K562 (cell line): ENCODE results near the gene TRMT1. TPM values are rescaled to one million over a fixed set of nuclear protein-coding genes. Genes with fewer than 3 reads are reported as not detected.

Experiments used
- ATAC-seq: fragments of 200-7000 bp; cut with Tn5 transposase; 3 replicates; pipeline ENCODE4 v1.9.1; 2020; ENCODE audit warnings: moderate library complexity
- BruUV-seq: library from RNA; stranded (reverse); fragments of 400-500 nt; replicated peaks from 2 replicates; lab custom pipeline; 2021; lab: Mats Ljungman, UMichigan
- CTCF ChIA-PET: fragments of 300-600 bp; formaldehyde crosslinking; extraction: SDS; loops from one replicate; lab custom pipeline; 2021; ENCODE audit warnings: low intra/inter-chr PET ratio; lab: Yijun Ruan, JAX
- POLR2A ChIA-PET: fragments of 300-600, 350-650 bp; sonication (Branson Sonifier 250); formaldehyde crosslinking; extraction: SDS; loops from one replicate; lab custom pipeline; 2021; ENCODE audit warnings: antibody characterized with exemption, inconsistent platforms; lab: Yijun Ruan, JAX
- DNase-seq, 4 experiments: peaks; one replicate each; pipeline versions ENCODE4 v3.0.0 to v3.0.0-alpha.2; 2011 to 2018; ENCODE audit warnings: low spot score in 3 of 4, mixed read lengths in 3 of 4; ENCODE audit errors: extremely low read depth in 1 of 4
- FAIRE-seq: peaks from 2 replicates; lab custom pipeline; 2011; peaks lifted over from hg19 to GRCh38; lab: Jason Lieb, UNC
- H2AFZ ChIP-seq: 2 replicates; pipeline ENCODE4 v1.6.0; 2011; ENCODE audit warnings: low read depth, low read length, control low read depth, inconsistent platforms
- H3K27ac ChIP-seq: fragments of 200-600 bp; 3 replicates; pipeline ENCODE4 v1.8.0; 2011; ENCODE audit warnings: low read depth, mild to moderate bottlenecking, control low read depth, inconsistent platforms, low read length, moderate library complexity, mixed read lengths; ENCODE audit errors: extremely low read depth
- H3K27me3 ChIP-seq, 2 experiments: fragments of 300-600 bp in 1 of 2; 2 replicates in 1 of 2; 3 replicates in 1 of 2; pipeline versions ENCODE4 v1.6.0 to v1.8.0; 2011; ENCODE audit warnings: inconsistent platforms in 2 of 2, low read length in 2 of 2, mild to moderate bottlenecking in 1 of 2, mixed read lengths in 1 of 2, moderate library complexity in 1 of 2; ENCODE audit not compliant: control insufficient read depth in 2 of 2, insufficient read depth in 2 of 2
- H3K36me3 ChIP-seq: fragments of 300-600 bp; 3 replicates; pipeline ENCODE4 v1.8.0; 2011; ENCODE audit warnings: mild to moderate bottlenecking, low read length, inconsistent platforms; ENCODE audit not compliant: control insufficient read depth, insufficient read depth
- H3K4me1 ChIP-seq, 2 experiments: fragments of 200-600 bp in 1 of 2; replicated peaks in 1 of 2; 2 replicates in 1 of 2; 3 replicates in 1 of 2; pipeline versions ENCODE4 v1.5.1 to v1.8.0; 2011; ENCODE audit warnings: inconsistent platforms in 2 of 2, low read length in 2 of 2, mild to moderate bottlenecking in 1 of 2, mixed read lengths in 1 of 2, moderate library complexity in 1 of 2; ENCODE audit not compliant: control insufficient read depth in 2 of 2, insufficient read depth in 2 of 2
- H3K4me2 ChIP-seq: 2 replicates; pipeline ENCODE4 v1.6.1; 2011; ENCODE audit warnings: low read length, control low read depth, inconsistent platforms, mixed read lengths; ENCODE audit not compliant: insufficient read depth
- H3K4me3 ChIP-seq: fragments of 200-600 bp; sonication (generic), shearing (Covaris generic); 2 replicates; pipeline ENCODE4 v1.5.1; 2016; ENCODE audit warnings: control low read depth, inconsistent platforms
- H3K79me2 ChIP-seq: fragments of 200-600 bp; 3 replicates; pipeline ENCODE4 v1.8.0; 2011; ENCODE audit warnings: low read length, inconsistent platforms; ENCODE audit not compliant: control insufficient read depth, insufficient read depth
- H3K9ac ChIP-seq, 2 experiments: 2 replicates each; pipeline versions ENCODE4 v1.6.0 to v1.6.1; 2011; ENCODE audit warnings: low read depth in 2 of 2, low read length in 2 of 2, control low read depth in 1 of 2, inconsistent platforms in 1 of 2, mild to moderate bottlenecking in 1 of 2, mixed read lengths in 1 of 2; ENCODE audit not compliant: insufficient read depth in 1 of 2
- H3K9me1 ChIP-seq: one replicate; pipeline ENCODE4 v1.6.0; 2011; ENCODE audit warnings: inconsistent platforms, mild to moderate bottlenecking, low read length, moderate library complexity; ENCODE audit not compliant: control insufficient read depth, insufficient read depth
- H3K9me3 ChIP-seq: replicated peaks from 2 replicates; pipeline ENCODE4 v1.5.1; 2011; ENCODE audit warnings: low read depth, low read length, inconsistent platforms; ENCODE audit not compliant: control insufficient read depth, insufficient read depth
- H4K20me1 ChIP-seq: replicated peaks from 2 replicates; pipeline ENCODE4 v1.6.1; 2011; ENCODE audit warnings: low read length, inconsistent platforms, mixed read lengths; ENCODE audit not compliant: control insufficient read depth, insufficient read depth
- ATF1 ChIP-seq, 2 experiments: fragments of 450-650 bp in 1 of 2; IDR thresholded peaks; 2 replicates each; pipeline ENCODE4 v1.6.1; 2016; ENCODE audit warnings: missing compliant biosample characterization in 1 of 2, missing genetic modification characterization in 1 of 2
- BCOR ChIP-seq: fragments of 450-650 bp; IDR thresholded peaks from 2 replicates; pipeline ENCODE4 v1.6.1; 2016
- CTCF ChIP-seq, 3 experiments: IDR thresholded peaks in 2 of 3; conservative IDR thresholded peaks in 1 of 3; 2 replicates each; pipeline ENCODE4 v1.5.1; 2011 to 2012; ENCODE audit warnings: low read length in 3 of 3, mild to moderate bottlenecking in 3 of 3, control low read depth in 2 of 3, improper control_type of control experiment in 1 of 3, inconsistent platforms in 1 of 3, low read depth in 1 of 3, mixed read lengths in 1 of 3, moderate library complexity in 1 of 3; ENCODE audit not compliant: insufficient read depth in 2 of 3
- NR2F6 ChIP-seq: fragments of 450-650 bp; formaldehyde crosslinking; IDR thresholded peaks from 2 replicates; pipeline ENCODE4 v1.4.0; 2020; ENCODE audit warnings: mild to moderate bottlenecking
- RAD21 ChIP-seq, 2 experiments: fragments of 250-450 bp in 1 of 2; fragments of 450-650 bp in 1 of 2; sonication (Bioruptor Pico) in 1 of 2; formaldehyde crosslinking in 1 of 2; IDR thresholded peaks in 1 of 2; conservative IDR thresholded peaks in 1 of 2; 2 replicates each; pipeline versions ENCODE4 v1.4.0 to v1.8.0; 2020 to 2022; ENCODE audit warnings: mild to moderate bottlenecking in 2 of 2, moderate library complexity in 1 of 2
- ZFX ChIP-seq: sonication (generic); formaldehyde crosslinking; IDR thresholded peaks from 2 replicates; pipeline ENCODE4 v1.8.0; 2022; ENCODE audit warnings: mild to moderate bottlenecking, missing genetic modification reagents, moderate library complexity
- ZNF740 ChIP-seq, 3 experiments: fragments of 200-800 bp in 1 of 3; sonication (Bioruptor generic) in 1 of 3; sonication (generic) in 1 of 3; formaldehyde crosslinking in 1 of 3; IDR thresholded peaks; 2 replicates each; pipeline versions ENCODE4 v1.6.1 to v1.8.0; 2016 to 2022; ENCODE audit warnings: mild to moderate bottlenecking in 2 of 3, missing compliant biosample characterization in 2 of 3, missing genetic modification characterization in 2 of 3, missing genetic modification reagents in 1 of 3
- WGBS: fragments of 100-300 bp; shearing (Covaris generic); methylation state at CpG from one replicate; pipeline ENCODE4 v1.1.6; 2016; ENCODE audit warnings: low coverage, mixed read lengths; ENCODE audit not compliant: insufficient coverage; ENCODE audit errors: missing lambda C conversion rate; 5-methylcytosine and 5-hydroxymethylcytosine counted together
- in situ Hi-C: fragments of 300-500 bp; cut with MboI; formaldehyde crosslinking; loops from 4 replicates; pipeline ENCODE4 v1.15.0; 2018; ENCODE audit warnings: inconsistent platforms, mixed read lengths
- intact Hi-C: fragments of 100-400 bp; cut with micrococcal nuclease; formaldehyde crosslinking; loops from 2 replicates; pipeline ENCODE4 v1.14.2; 2022
- polyA plus RNA-seq, 8 experiments: library from polyadenylated mRNA; depleted of rRNA in 4 of 8; stranded (reverse) in 5 of 8; unstranded in 3 of 8; fragments of >200 nt; fragmentation: Nextera tagmentation in 2 of 8; fragmentation: Illumina TruSeq in 1 of 8; extraction: Ambion mirVana in 2 of 8; extraction: Trizol in 1 of 8; gene quantifications; 2 replicates each; pipeline versions ENCODE4 v1.2.1 to v1.2.3, GENCODE V29; 2011 to 2014; ENCODE audit warnings: inconsistent platforms in 1 of 8, missing spikeins in 1 of 8
- total RNA-seq, 7 experiments: library from RNA; depleted of rRNA in 6 of 7; stranded (reverse); fragments of >200 nt in 6 of 7; fragmentation: Illumina TruSeq in 2 of 7; extraction: Trizol in 2 of 7; gene quantifications; 2 replicates each; pipeline versions ENCODE4 v1.2.1 to v1.2.3, GENCODE V29; 2011 to 2021; ENCODE audit warnings: low replicate concordance in 1 of 7

The TRMT1 gene
- total and polyA plus RNA-seq, 9 of the 15 experiments (the other 6 are each of a cell fraction or from before 2014, with no cell fraction given) = 5.8 to 158 (median 54.3) TPM

GRCh38 chr19:13092158-13092543 lies 24.4 kb downstream of the TRMT1 start:
- WGBS = 79% methylated on average over 2 of the region's 2 CpGs
- in situ Hi-C loops = loop anchor here (5.0 kb wide), 1 partner anchor 115 kb away; no protein-coding TSS in a partner anchor

More at GRCh38 chr19:13092158-13092543, 24.4 kb downstream of the TRMT1 start:
- Histone ChIP-seq H3K27me3 (no peaks in the 10 kb centered on the region), H3K4me2 (no peak overlapping the region), H3K4me1 (peaks cover 32 to 77% of the 10 kb centered on the region in 2 experiments), H3K9me3 (no peaks in the 10 kb centered on the region), H3K4me3 (no peak overlapping the region), H3K36me3 (peaks cover 8% of the 10 kb centered on the region; the same call in 1 of the 3 replicates), H3K79me2 (peaks cover 5% of the 10 kb centered on the region; the same call in 1 of the 3 replicates), H2AFZ (no peak overlapping the region), H4K20me1 (no peaks in the 10 kb centered on the region), H3K27ac (no peak overlapping the region), H3K9me1 (no peaks in the 10 kb centered on the region), H3K9ac (no peak overlapping the region)
- FAIRE-seq = no peak
- intact Hi-C loops = loop anchor here (5.0 kb wide), 1 partner anchor 60 kb away; no protein-coding TSS in a partner anchor
- no TSS peak for BruUV-seq
- ATAC-seq = no peak
- 0 out of 2 replicates have a peak, but pooled peaks have one; percentile 5 for TF ChIP-seq ZFX
- TF ChIP-seq ZNF740 (CRISPR knock-in tag; IDR thresholded peaks at IDR 0.05) = no peak
- no peak for TF ChIP-seq ZNF740 (tag; IDR thresholded peaks at IDR 0.05)
- TF ChIP-seq RAD21 (CRISPR knock-in tag; conservative IDR thresholded peaks at IDR 0.05 in 1 of 2, IDR thresholded peaks at IDR 0.05 in 1 of 2) = 0 out of 4 replicates have a peak, but pooled peaks of 1 of the 2 experiments have one; percentile 12
- TF ChIP-seq BCOR = no peak
- no peak for TF ChIP-seq NR2F6 (CRISPR knock-in tag)
- TF ChIP-seq ATF1 (CRISPR knock-in tag; IDR thresholded peaks at IDR 0.05) = no peak
- no peak for TF ChIP-seq ATF1 (tag; IDR thresholded peaks at IDR 0.05)
- TF ChIP-seq CTCF (IDR thresholded peaks at IDR 0.05 in 2 of 3, conservative IDR thresholded peaks at IDR 0.05 in 1 of 3; ENCODE audit: insufficient read depth in 2 of 3, low read depth in 1 of 3, low read length in 3 of 3) = peak in 2 of 3 experiments; percentile 10; a peak in 1 of 6 replicates
- CTCF ChIA-PET = interaction anchor here (0.6 to 4.7 kb wide), 3 partner anchors 24 to 127 kb away, joined by 3 to 59 read pairs (median 46); no protein-coding TSS in a partner anchor
- no peak for DNase-seq
- POLR2A ChIA-PET = interaction anchor here (0.6 to 0.8 kb wide), 2 partner anchors 98 to 116 kb away, joined by 3 to 5 read pairs; no protein-coding TSS in a partner anchor
